Left renal pelvis (tissue), 4 donors: ENCODE results near the gene FRMPD2. TPM values are rescaled to one million over a fixed set of nuclear protein-coding genes. Genes with fewer than 3 reads are reported as not detected.
"Not testable (repeated sequence)": the region's sequence is repeated elsewhere in the genome, so short reads cannot be mapped to it uniquely, and the experiment has no call there.

Experiments used
- DNase-seq, 4 donors: peaks; one replicate each; pipeline ENCODE4 v3.0.0-alpha.2; 2013; ENCODE audit warnings: low read depth in 4 of 4, low spot score in 3 of 4
- polyA plus RNA-seq, 4 donors: library from polyadenylated mRNA; unstranded; fragments of 120-200 nt; gene quantifications; one replicate each; pipeline ENCODE4 v1.2.1, GENCODE V29; 2013; ENCODE audit not compliant: insufficient read length in 4 of 4

FRMPD2 gene
- polyA plus RNA-seq, 4 donors = 0.08 to 1.1 (median 0.50) TPM

- peak in 1 of 4 donors; percentile 22 for DNase-seq
Measured at GRCh38 chr10:48289501-48290238, 15.2 kb upstream of the FRMPD2 start.

GRCh38 chr10:48288661-48289060 is 14.2 kb upstream of the FRMPD2 start:
- no peak for DNase-seq

- no peak for DNase-seq
Measured at GRCh38 chr10:48287417-48288391, 13.2 kb upstream of the FRMPD2 start.

- DNase-seq = no peak
Measured at GRCh38 chr10:48286356-48286755, 11.9 kb upstream of the FRMPD2 start.

GRCh38 chr10:48285710-48286109 is 11.2 kb upstream of the FRMPD2 start:
- DNase-seq = no peak

GRCh38 chr10:48284811-48285210 is 10.3 kb upstream of the FRMPD2 start:
- DNase-seq = no peak

- no peak for DNase-seq
Measured at GRCh38 chr10:48284002-48284546, 9.6 kb upstream of the FRMPD2 start.

GRCh38 chr10:48282829-48283228 is 8.3 kb upstream of the FRMPD2 start:
- DNase-seq = no peak

GRCh38 chr10:48281697-48282096 is 7.2 kb upstream of the FRMPD2 start:
- not testable (repeated sequence) for DNase-seq

- no peak for DNase-seq
Measured at GRCh38 chr10:48279081-48279751, 4.7 kb upstream of the FRMPD2 start.

GRCh38 chr10:48277093-48277492 is 2.6 kb upstream of the FRMPD2 start:
- DNase-seq = no peak

GRCh38 chr10:48273741-48274140 is 755 bp downstream of the FRMPD2 start:
- DNase-seq = no peak

- DNase-seq = no peak
Measured at GRCh38 chr10:48272682-48273081, 1.8 kb downstream of the FRMPD2 start.

GRCh38 chr10:48271047-48271730 is 3.3 kb downstream of the FRMPD2 start:
- no peak for DNase-seq

GRCh38 chr10:48266528-48266927 is 8.0 kb downstream of the FRMPD2 start:
- no peak for DNase-seq

- DNase-seq = no peak
Measured at GRCh38 chr10:48258105-48258504, 16.4 kb downstream of the FRMPD2 start.

GRCh38 chr10:48257407-48257961 is 17.0 kb downstream of the FRMPD2 start:
- no peak for DNase-seq

- DNase-seq = no peak
Measured at GRCh38 chr10:48255722-48256121, 18.8 kb downstream of the FRMPD2 start.

GRCh38 chr10:48254750-48255512 is 19.6 kb downstream of the FRMPD2 start:
- no peak for DNase-seq
